GM21723 (cell line): ENCODE results near the gene MLNR.

ENCODE experiments used
- ATAC-seq: cut with Tn5 transposase; IDR thresholded peaks from one replicate; pipeline ENCODE4 v1.9.1; 2021; ENCODE audit warnings: mild to moderate bottlenecking, moderate library complexity; ENCODE audit not compliant: unreplicated experiment

MLNR gene, protein sequence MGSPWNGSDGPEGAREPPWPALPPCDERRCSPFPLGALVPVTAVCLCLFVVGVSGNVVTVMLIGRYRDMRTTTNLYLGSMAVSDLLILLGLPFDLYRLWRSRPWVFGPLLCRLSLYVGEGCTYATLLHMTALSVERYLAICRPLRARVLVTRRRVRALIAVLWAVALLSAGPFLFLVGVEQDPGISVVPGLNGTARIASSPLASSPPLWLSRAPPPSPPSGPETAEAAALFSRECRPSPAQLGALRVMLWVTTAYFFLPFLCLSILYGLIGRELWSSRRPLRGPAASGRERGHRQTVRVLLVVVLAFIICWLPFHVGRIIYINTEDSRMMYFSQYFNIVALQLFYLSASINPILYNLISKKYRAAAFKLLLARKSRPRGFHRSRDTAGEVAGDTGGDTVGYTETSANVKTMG

DNA sequence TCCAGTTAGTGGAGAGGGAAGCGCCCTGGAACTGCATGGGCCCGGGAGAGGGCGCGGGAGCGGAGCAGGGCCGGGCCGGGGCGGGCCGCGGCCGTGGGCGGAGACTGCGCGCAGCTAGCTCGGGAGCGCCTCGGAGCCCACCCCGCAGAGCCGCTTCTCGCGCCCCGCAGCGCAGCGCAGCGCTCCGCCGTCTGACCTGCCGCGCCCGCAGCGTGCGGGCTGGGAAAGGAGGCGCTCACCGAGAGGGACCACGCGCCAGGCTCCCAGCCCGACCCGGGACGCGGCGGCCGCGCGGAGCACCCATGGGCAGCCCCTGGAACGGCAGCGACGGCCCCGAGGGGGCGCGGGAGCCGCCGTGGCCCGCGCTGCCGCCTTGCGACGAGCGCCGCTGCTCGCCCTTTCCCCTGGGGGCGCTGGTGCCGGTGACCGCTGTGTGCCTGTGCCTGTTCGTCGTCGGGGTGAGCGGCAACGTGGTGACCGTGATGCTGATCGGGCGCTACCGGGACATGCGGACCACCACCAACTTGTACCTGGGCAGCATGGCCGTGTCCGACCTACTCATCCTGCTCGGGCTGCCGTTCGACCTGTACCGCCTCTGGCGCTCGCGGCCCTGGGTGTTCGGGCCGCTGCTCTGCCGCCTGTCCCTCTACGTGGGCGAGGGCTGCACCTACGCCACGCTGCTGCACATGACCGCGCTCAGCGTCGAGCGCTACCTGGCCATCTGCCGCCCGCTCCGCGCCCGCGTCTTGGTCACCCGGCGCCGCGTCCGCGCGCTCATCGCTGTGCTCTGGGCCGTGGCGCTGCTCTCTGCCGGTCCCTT is at the start of gene MLNR:
Gene MLNR (plus strand): TSS at position 303 of the 820 bp plus-strand sequence. CDS start 0 bp downstream, at position 303.
- no peak for ATAC-seq

DNA sequence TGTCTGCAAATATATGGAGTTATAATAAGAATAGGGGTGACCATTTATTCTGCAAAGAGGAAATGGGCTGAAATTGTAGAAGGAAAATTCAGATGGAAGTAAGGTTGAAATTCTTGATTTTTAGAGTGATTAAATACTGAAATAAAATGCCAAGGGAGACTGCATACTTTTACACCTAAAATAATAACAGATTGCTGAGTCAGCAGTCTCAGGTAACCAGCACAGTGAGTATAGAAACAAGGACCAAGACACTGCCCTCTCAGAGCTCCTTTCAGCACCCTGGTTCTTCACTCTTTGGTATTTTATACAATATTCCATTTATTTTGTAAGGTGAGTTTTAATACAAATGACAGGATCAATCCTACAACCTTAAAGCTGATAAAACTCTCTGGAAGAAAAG is 48.8 kb upstream of the MLNR start:
- ATAC-seq = no peak

DNA sequence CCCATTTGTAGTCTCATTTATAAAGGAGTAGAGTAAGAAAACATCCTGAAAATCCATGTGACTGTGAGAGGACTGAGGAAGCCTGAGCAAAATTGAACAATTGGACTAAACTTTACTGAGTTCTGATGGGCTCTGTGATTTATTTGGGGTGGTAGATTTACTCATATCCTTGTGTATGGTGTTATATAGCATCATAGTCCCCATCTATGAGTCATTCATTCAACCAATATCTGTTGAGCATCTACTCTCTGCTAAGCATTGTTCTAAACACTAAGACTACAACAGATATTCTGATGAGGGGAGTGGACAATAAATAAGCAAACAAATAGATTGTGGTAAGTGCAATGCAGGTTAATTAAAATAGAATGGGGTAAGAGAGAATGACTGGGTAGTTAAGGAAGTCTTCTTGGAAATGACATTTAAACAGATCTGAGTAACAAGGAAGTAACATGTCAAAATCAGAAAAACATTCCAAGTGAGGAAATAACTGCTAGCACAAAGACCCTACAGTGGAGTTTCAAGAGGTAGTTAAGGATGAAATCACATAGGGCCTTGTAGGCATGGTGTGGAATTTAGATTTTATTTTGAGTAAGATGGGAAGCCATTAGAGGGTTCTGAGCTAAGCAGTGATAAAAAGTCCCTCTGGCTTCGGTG is 36.3 kb upstream of the MLNR start:
- ATAC-seq = no peak

DNA sequence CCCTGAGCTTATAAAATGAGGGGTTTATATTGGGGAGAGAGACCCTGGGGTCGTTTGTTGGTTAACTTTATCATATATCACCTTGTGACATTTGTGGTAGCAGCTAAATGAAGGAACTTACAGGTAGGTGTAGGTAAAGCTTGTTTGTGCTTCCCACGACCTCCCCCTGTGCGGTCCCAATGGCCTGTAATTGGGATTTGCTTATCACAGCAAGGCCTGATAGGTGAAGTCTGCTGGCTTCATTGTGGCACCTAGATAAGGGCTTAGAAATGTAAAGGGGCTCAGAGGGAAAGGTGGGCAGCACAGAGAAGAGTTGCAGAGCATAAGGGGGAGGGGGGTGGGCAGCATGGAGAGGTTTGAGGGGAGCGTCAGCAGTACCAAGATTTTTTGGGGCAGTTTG is 35.5 kb upstream of the MLNR start:
- no peak for ATAC-seq

DNA sequence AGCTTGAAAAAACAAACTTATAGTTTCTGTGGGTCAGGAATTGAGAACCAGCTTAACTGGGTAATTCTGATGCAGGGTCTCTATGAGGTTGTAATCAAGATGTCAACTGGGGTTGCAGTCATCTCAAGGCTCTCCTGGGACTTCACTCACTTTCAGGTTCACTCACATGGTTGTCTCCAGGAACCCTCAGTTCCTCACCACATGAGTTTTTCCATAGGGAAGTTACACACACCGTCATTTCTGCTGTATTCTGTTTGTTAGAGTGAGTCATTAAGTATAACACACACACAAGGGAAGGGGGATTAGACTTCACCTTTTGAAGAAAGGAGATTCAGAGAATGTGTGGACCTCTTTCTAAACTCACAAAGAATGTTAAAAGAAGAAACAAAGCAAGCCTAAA is 34.9 kb upstream of the MLNR start:
- no peak for ATAC-seq

DNA sequence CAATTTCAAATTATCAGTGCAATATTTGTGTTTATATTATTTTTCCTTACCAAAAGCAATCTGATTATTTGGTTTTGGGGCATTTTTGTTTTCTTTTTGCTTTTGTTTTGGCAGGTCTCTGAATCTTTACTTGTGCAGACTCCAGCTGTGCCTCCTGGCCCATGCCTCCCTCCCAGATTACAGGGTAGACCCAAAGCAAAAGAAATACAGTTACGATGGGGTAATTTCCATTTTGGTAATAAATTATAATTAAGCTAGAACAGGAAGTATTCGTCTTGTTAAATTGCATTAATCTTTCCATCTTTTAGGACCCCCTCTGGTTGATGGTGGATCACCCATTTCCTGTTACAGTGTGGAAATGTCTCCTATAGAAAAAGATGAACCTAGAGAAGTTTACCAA is 29.2 kb upstream of the MLNR start:
- no peak for ATAC-seq

DNA sequence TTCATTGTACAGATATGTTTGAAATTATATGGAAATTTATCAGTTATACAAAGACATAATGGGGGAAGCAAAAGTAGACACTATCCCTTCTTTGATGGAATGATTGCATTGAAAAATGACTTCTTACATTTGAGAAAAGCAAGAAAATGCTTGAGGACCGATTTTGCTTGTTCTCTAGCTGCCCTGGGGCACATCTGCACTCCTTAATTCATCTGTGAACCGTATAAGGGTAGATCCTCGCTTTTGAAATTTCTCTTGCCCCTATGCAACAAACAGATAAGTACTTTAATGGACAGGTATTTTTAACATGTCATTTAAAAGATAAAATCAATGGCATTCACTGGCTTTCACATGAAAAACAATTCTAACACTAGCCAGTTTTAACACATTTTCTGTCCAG is 13.5 kb upstream of the MLNR start:
- no peak for ATAC-seq

DNA sequence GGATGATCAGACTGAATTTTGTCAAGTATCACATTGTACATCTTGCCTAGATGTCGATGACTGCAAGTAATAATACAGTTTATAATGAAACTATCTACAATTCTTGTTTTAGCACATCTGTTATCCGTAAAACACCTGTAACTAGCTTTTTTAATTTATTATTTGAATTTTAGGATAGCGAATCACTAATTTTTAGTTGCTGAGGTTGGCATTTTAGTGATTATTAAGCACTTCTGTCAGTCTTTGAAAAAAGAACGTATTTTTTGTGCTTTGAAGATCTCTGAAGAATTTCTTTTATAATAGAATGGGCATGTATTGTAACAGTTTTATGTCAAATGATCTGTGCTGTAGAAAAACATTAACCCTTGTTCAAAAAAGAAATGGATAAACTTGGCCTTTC is 11.5 kb upstream of the MLNR start:
- ATAC-seq = no peak

DNA sequence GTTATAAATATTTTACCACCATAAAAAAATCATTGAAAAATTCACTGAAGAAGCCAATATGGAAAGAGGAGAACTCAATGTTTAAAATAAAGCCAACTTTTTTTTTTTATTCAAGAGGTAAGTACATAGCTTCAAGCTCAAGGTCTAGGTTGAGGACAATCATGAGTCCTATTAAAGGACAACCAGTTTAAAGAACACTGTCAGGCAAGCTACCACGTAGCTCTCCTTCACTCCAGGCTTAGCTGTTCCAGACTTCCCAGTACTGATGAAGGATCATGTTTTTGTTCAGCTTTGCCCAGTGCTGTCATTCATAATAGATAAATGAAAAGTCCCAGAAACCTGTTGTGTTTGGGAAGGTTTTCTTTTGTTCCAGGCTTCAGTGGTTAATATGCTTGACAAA is 10.0 kb upstream of the MLNR start:
- no peak for ATAC-seq

DNA sequence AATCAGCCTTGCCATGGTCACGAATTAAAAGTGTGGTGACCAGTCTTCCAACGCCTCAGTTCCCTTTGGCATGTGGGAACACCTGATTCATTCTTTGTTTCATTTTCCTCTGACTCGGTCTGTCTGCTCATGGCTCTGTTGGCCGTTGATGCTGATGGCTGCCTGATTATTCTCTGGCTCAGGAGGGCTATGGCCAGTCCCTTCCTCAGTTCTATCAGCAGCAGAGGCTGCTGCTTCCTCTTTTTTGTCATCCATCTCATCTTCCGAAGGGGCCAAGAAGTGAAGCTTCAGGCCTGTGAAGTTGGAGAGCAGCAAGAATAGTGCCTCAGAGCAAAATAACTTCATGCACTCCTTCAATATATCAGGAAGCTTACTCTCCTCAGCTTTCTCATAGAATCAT is 9.5 kb upstream of the MLNR start:
- no peak for ATAC-seq

DNA sequence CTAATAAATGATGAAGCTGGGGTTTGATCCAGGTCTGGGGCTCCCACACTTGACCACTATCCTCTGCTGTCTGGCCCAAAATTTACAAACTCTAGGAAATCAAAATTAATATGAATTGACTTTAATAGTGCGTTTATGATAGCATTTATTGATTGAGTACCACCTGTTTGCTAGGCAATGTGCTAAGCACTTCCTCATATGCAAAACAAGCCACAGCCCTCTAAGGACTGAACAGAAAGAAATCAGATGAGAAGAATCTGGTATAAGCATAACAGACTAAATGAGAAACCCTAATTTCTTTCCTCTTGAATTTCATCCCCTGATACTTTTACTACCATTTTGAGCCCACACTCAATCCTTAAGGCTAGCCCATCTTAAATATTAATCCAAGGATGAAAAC is 6.6 kb upstream of the MLNR start:
- no peak for ATAC-seq

DNA sequence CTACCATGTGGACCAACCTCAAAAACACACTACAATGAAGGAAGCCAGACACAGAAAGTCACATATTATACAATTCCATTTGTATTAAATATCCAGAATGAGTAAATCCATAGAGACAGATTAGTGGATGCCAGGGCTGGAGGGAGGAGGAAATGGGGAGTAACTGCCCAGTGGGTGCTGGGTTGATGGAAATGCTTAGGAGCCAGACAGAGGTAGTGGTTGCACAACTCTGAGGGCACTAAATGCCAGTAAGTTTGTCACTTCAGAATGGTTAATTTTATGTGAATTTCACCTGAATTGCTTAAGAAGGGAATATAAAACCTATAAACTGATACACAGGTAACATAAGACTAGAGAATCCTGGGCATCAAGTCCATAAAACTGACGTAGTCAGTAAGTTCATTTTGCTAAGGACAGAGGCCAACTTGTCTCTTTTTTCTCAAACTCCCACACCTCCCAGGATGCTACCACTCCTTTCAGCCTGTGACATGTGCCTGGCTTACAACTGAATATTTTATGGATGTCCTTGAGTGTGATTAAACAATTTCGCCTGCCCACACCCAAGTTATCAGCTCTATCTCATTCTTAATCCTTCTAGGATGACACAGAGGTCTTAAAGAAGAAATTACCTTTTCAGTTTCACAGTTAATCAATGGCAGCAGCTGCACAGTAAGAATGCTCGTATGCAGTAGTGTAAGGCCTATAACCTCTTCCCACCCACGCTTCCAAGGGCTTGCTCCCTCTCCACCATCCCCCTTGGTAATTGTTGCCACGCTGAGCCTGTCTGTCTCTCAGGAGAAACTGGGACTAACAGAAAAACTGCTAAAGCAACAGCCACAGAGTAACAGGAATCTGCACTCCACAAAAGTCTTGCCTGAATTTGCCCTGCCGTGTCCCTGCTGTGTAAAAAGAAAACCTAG is 5.9 kb upstream of the MLNR start:
- no peak for ATAC-seq

DNA sequence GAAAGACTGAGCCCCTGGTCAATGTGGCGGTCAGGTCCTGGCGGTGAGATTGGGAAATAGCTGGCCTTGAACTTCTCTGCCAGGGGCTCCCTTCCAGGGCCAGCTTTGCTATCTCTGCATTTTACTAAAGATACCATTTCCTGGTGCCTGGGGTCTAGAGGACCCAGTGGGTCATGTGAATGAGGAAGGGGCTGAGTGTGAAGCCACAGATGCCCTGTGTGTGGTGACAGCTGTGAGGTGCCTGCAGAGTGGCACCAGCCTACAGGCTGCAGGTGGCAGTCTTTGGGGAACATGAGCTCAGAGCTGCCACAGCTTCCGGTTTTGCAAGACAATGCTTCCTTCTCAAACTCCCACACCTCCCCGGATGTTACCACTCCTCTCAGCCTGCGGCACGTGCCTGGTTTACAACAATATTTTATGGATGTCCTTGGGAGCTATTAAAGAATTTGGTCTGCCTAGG is 5.2 kb upstream of the MLNR start:
- peak; percentile 52 for ATAC-seq

DNA sequence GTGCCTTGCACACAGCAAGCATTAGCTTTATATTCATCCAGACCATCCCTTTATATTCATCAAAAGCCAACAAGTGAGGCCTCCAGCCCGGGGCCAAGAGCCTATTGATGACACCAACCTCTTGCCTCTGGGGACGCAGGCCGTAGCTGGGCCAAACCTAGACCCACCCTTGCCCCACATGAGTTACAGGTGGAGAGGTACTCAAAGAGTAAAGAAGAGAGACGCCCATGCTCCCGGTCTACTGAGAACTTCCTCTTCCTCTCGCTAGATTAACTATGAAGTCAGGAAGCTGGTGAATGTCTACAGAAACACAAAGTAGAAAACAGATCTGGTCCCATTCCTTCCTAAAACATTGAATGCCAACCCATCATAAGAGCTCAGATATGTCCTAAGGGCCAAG is 3.8 kb upstream of the MLNR start:
- ATAC-seq = no peak

DNA sequence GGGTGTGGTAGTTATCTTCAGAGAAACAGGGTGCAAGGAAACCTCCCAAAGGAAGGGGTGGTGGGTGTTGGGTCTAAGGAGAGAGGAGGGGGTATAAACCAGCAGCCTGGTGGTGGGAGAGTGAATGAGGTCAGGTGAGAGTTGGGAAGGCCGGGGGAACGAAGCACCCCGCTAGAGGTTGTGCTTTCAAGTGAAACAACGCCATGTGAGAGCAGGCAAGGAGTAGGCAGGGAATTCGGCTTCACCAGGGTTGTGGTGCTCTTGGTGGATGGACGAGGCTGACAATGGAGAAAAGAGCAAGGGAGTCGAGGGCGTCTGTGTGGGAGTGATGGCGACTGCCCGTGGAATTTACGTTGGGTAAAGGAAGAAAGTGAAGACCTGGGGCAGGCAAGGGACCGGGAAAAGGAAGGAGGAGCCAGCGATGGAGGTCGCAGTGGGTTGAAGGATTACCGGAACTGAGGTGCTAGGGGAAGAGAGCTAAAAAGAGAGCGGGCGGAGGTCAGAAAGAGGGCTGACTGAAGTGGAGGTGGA is 2.1 kb upstream of the MLNR start:
- ATAC-seq = no peak

DNA sequence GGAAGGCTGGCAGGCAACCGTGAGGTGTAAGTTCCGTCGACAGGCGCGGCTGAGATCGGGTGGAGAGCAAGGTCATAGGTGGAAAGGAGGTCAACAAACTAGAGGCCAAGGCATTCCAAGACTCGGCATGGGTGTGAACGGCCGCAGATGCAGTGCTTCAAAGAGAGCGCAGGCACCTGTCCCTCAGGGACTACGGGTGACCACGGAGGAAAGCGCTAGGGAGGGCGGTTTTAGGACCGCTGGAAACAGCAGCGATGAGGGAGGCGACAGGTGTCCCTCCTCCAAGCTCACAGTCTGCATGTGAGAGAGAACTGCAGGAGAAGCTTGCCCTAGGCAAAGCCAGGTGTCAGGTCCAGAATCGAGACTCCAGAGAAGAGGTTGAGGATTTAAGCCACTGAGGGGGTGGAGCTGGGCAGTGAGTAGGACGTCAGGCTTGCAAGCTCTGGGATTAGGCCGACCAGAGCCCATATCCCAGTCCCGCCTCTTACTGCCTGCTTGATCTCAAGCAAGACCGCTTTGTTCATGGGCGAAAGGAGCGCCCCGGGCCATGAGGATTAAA is 1.6 kb upstream of the MLNR start:
- ATAC-seq = no peak

DNA sequence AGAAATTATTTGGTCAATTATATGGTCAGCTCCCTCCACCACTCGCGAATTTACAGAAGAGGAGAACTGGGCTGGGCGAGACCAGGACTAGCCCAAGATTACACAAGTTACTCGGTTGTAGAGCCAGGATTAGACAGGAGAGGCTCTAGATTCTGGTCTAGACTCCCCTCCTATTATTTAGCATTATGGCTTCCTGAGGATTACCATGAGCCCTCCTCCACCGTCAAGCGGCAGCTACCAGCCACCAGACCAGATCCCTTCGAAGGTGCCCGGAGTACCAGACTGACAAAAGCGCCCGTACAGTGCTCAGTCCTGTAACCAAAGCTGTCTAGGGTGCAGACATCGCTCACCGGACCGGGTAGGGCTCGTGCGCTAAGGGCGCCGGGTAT is 497 bp upstream of the MLNR start:
- ATAC-seq = no peak

DNA sequence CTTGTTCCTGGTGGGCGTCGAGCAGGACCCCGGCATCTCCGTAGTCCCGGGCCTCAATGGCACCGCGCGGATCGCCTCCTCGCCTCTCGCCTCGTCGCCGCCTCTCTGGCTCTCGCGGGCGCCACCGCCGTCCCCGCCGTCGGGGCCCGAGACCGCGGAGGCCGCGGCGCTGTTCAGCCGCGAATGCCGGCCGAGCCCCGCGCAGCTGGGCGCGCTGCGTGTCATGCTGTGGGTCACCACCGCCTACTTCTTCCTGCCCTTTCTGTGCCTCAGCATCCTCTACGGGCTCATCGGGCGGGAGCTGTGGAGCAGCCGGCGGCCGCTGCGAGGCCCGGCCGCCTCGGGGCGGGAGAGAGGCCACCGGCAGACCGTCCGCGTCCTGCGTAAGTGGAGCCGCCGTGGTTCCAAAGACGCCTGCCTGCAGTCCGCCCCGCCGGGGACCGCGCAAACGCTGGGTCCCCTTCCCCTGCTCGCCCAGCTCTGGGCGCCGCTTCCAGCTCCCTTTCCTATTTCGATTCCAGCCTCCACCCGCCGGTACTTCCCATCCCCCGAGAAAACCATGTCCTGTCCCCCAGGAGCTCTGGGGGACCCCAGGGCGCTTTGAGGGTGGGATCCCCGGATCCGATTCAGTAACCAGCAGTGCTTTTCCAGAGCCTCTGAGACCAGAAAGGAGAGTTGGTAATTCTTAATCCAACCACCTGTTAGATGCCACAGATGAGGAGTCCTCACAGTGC is 885 bp downstream of the MLNR start:
- no peak for ATAC-seq

DNA sequence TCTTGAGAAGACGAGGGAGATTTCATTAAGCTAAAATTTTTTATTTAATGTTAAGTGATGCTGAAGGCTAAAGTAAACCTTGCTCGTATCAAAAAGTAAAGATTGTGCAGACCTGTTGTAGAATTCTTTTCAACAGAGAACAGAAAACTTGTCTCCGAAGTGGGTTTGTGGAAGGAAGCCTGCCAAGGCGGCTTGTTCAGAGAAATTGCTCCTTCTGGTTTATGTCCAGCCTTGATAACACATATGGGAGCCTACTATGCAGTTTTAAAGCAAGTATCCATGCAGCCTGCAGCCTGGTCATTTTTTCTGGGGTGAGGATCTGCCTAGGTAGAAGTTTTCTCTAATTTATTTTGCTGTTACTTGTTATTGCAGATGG is 1.4 kb downstream of the MLNR start:
- no peak for ATAC-seq
